Uterus (tissue), 4 donors: ENCODE measurements around the gene ANKRD39. TPM values are rescaled to one million over a fixed set of nuclear protein-coding genes. Genes with fewer than 3 reads are reported as not detected.

ENCODE experiments used
- DNase-seq, 2 donors: peaks; one replicate each; pipeline ENCODE4 v3.0.0-alpha.2; 2019 to 2020
- H3K27ac ChIP-seq, 2 donors: fragments of 200-600 bp; sonication (generic); 1 replicate in 1 of 2; 2 replicates in 1 of 2; pipeline ENCODE4 v1.5.1; 2016 to 2018
- H3K27me3 ChIP-seq, 2 donors: fragments of 200-600 bp; sonication (generic); one replicate each; pipeline ENCODE4 v1.5.1; 2018 to 2019; ENCODE audit warnings: control low read depth in 1 of 2
- H3K36me3 ChIP-seq, 2 donors: fragments of 200-600 bp; sonication (generic); one replicate each; pipeline ENCODE4 v1.5.1; 2019; ENCODE audit warnings: control low read depth in 1 of 2
- H3K4me1 ChIP-seq, 2 donors: fragments of 200-600 bp; sonication (generic); one replicate each; pipeline ENCODE4 v1.5.1; 2018 to 2019; ENCODE audit warnings: control low read depth in 1 of 2
- H3K4me3 ChIP-seq, 2 donors: fragments of 200-600 bp; sonication (generic); 1 replicate in 1 of 2; 2 replicates in 1 of 2; pipeline ENCODE4 v1.5.1; 2018 to 2019; ENCODE audit warnings: mild to moderate bottlenecking in 1 of 2
- H3K9me3 ChIP-seq, 2 donors: fragments of 200-600 bp; sonication (generic); one replicate each; pipeline ENCODE4 v1.5.1; 2019; ENCODE audit warnings: control low read depth in 1 of 2
- CTCF ChIP-seq, 4 experiments: fragments of 200-600 bp in 2 of 4; fragments of 450-650 bp in 2 of 4; sonication (generic) in 2 of 4; IDR thresholded peaks; one replicate each; pipeline ENCODE4 v1.5.1; 2016 to 2019; ENCODE audit warnings: antibody characterized with exemption in 4 of 4, mild to moderate bottlenecking in 2 of 4, moderate library complexity in 1 of 4
- POLR2A ChIP-seq, 2 donors: fragments of 450-650 bp; IDR thresholded peaks; one replicate each; pipeline ENCODE4 v1.6.1; 2016; ENCODE audit warnings: antibody characterized with exemption in 2 of 2, mild to moderate bottlenecking in 1 of 2, moderate library complexity in 1 of 2
- intact Hi-C: fragments of 100-400 bp; cut with DNase I; formaldehyde crosslinking; loops from one replicate; pipeline ENCODE4 v1.15.1; 2023; ENCODE audit warnings: low total_unique reads
- total RNA-seq, 4 donors: library from RNA; depleted of rRNA in 3 of 4; stranded (reverse); fragments of >200 nt in 3 of 4; gene quantifications; one replicate each; pipeline versions ENCODE4 v1.1.0 to v1.2.4, GENCODE V29; 2014 to 2023
- donor health status: DM: yes; HTN: yes; CAD: no.

The ANKRD39 gene
- total RNA-seq, 4 donors from 2014 or later = 4.7 to 162 (median 16.9) TPM

- Histone ChIP-seq H3K27ac (peak overlapping the region; percentile 94 to 100), H3K9me3 (no peaks in the 10 kb centered on the region), H3K27me3 (no peaks in the 10 kb centered on the region), H3K4me1 (peaks cover 4 to 25% of the 10 kb centered on the region in 2 donors), H3K36me3 (no peaks in the 10 kb centered on the region), H3K4me3 (peak overlapping the region; percentile 61 to 100)
- TF ChIP-seq POLR2A (IDR thresholded peaks at IDR 0.05) = peak in 1 of 2 donors; percentile 18
- no peak for TF ChIP-seq CTCF (IDR thresholded peaks at IDR 0.05)
- intact Hi-C loops = no loop called here
- peak; percentile 61 to 68 for DNase-seq
These were observed 12.9 kb upstream of the ANKRD39 start for GRCh38 chr2:96870626-96871255.

- DNase-seq = peak; percentile 63 to 76
- Histone ChIP-seq H3K9me3 (no peaks in the 10 kb centered on the region), H3K4me3 (peak within 1 kb of the TSS; percentile 61 to 100), H3K27me3 (no peaks in the 10 kb centered on the region), H3K4me1 (peaks cover 4 to 25% of the 10 kb centered on the region in 2 donors), H3K27ac (peak within 1 kb of the TSS; percentile 94 to 100), H3K36me3 (no peaks in the 10 kb centered on the region)
- TF ChIP-seq POLR2A (IDR thresholded peaks at IDR 0.05) = peak; percentile 84 to 89
- TF ChIP-seq CTCF (IDR thresholded peaks at IDR 0.05) = no peak
- intact Hi-C loops = loop anchor here (10.0 kb wide), 1 partner anchor 105 kb away; the partner anchor contains the start of gene CNNM4
These were observed 12.2 kb upstream of the ANKRD39 start, which contains the start of gene SEMA4C for GRCh38 chr2:96869822-96870625. Gene SEMA4C (minus strand): TSS chr2:96870080. CDS start chr2:96867886, 2,194 bp downstream.

- intact Hi-C loops = loop anchor here (10.0 kb wide), 1 partner anchor 105 kb away; the partner anchor contains the start of gene CNNM4
- Histone ChIP-seq H3K9me3 (no peaks in the 10 kb centered on the region), H3K4me1 (peaks cover 4 to 25% of the 10 kb centered on the region in 2 donors), H3K27me3 (no peaks in the 10 kb centered on the region), H3K36me3 (no peaks in the 10 kb centered on the region), H3K27ac (peak overlapping the region; percentile 94 to 100), H3K4me3 (peak overlapping the region; percentile 61 to 100)
- DNase-seq = peak; percentile 90 to 91
- TF ChIP-seq CTCF (IDR thresholded peaks at IDR 0.05) (peak in 1 of 4 experiments; percentile 4), POLR2A (IDR thresholded peaks at IDR 0.05) (peak in 1 of 2 donors; percentile 3)
These were observed 11.5 kb upstream of the ANKRD39 start for GRCh38 chr2:96869281-96869821.

GRCh38 chr2:96868555-96869280, 10.9 kb upstream of the ANKRD39 start:
- peaks cover 4 to 25% of the 10 kb centered on the region in 2 donors for H3K4me1 ChIP-seq
- H3K9me3 ChIP-seq = no peaks in the 10 kb centered on the region
- intact Hi-C loops = loop anchor here (10.0 kb wide), 1 partner anchor 104 kb away; the partner anchor contains the start of gene CNNM4

More at GRCh38 chr2:96868555-96869280, 10.9 kb upstream of the ANKRD39 start:
- peak overlapping the region; percentile 61 to 100 for H3K4me3 ChIP-seq
- H3K27ac ChIP-seq = peak overlapping the region; percentile 94 to 100
- peak; percentile 87 to 91 for DNase-seq
- peak; percentile 39 to 76 (median 56) for TF ChIP-seq CTCF (IDR thresholded peaks at IDR 0.05)
- peak; percentile 8 to 49 for TF ChIP-seq POLR2A (IDR thresholded peaks at IDR 0.05)
- H3K36me3 ChIP-seq = no peaks in the 10 kb centered on the region
- H3K27me3 ChIP-seq = no peaks in the 10 kb centered on the region
